SK-N-MC (cell line): ENCODE measurements around the gene ANKS1B.

Source experiments
- EZH2 ChIP-seq: fragments of 200-600 bp; sonication (generic); IDR thresholded peaks from one replicate; pipeline ENCODE4 v1.6.1; 2017; ENCODE audit warnings: antibody characterized with exemption
- FOXP2 ChIP-seq: optimal IDR thresholded peaks from 2 replicates; pipeline ENCODE3; 2011; ENCODE audit warnings: mild to moderate bottlenecking, moderate library complexity; ENCODE audit not compliant: insufficient read depth; ENCODE audit errors: extremely low read length, control extremely low read depth
- POLR2AphosphoS5 ChIP-seq: IDR thresholded peaks from 2 replicates; pipeline ENCODE4 v1.6.1; 2012; ENCODE audit warnings: mild to moderate bottlenecking, low read depth, low read length, borderline replicate concordance

DNA sequence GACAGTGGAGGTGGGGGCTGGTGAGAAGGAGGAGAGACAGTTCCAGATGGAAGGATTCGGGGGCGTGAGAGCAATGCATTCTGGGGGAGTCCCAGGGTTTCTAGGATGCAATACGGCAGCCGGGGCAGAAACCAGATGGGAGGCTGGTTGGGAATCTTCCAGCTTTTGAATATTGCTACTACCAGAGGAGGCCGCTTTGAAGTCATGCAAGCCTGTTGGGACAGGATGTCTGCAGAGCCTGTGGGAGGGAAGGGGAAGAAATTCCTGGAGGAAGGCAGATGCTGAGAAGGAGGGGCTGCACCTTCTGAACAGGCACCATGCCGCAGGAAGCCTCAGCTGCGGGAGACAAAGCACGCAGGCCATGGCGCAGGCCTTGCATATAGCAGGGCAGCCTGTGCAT, 1234.2 kb downstream of the ANKS1B start:
- TF ChIP-seq EZH2 (no peak), POLR2AphosphoS5 (no peak), FOXP2 (no peak)
